ENCODE measurements around the gene PCNX3.
"Not testable (repeated sequence)": the region's sequence is repeated elsewhere in the genome, so short reads cannot be mapped to it uniquely, and the experiment has no call there.

The PCNX3 gene

GRCh38 chr11:65650547-65651338, 35.2 kb downstream of the PCNX3 start:
- no peak overlapping the region for H3K4me3 ChIP-seq (ENCODE audit: low read length)
- TF ChIP-seq ZNF274 (IDR thresholded peaks at IDR 0.05; ENCODE audit: low read depth, low read length), result no peak

DNA sequence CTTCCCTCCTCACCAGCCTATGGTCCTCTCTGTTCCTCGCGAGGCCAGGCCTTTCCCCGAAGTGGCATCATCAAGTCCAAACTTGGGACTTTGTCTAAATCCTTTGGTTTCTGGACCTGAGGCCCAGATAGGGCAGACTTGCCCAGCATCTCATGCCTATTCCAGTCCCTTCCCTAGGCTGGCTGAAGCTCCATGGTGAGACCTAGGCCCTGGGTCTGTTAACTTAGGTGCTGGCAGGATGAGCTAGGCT, 35.7 kb downstream of the PCNX3 start:
- no peak for TF ChIP-seq ZNF274 (IDR thresholded peaks at IDR 0.05; ENCODE audit: low read depth, low read length)
- H3K4me3 ChIP-seq (ENCODE audit: low read length), result no peak overlapping the region

GRCh38 chr11:65651589-65652510, 36.3 kb downstream of the PCNX3 start:
- H3K4me3 ChIP-seq (ENCODE audit: low read length), result peak overlapping the region; percentile 16; the same call in 1 of the 2 replicates
- TF ChIP-seq ZNF274 (IDR thresholded peaks at IDR 0.05; ENCODE audit: low read depth, low read length), result no peak

- H3K4me3 ChIP-seq (ENCODE audit: low read length), result peak overlapping the region; percentile 57; the same call in 1 of the 2 replicates
- TF ChIP-seq ZNF274 (IDR thresholded peaks at IDR 0.05; ENCODE audit: low read depth, low read length), result no peak
Observed at GRCh38 chr11:65652511-65653228, 37.1 kb downstream of the PCNX3 start.

- peak overlapping the region; percentile 57; the same call in 1 of the 2 replicates for H3K4me3 ChIP-seq (ENCODE audit: low read length)
- TF ChIP-seq ZNF274 (IDR thresholded peaks at IDR 0.05; ENCODE audit: low read depth, low read length), result no peak
Observed at GRCh38 chr11:65653229-65654225, 38.0 kb downstream of the PCNX3 start.

- no peak for TF ChIP-seq ZNF274 (IDR thresholded peaks at IDR 0.05; ENCODE audit: low read depth, low read length)
- H3K4me3 ChIP-seq (ENCODE audit: low read length), result no peak overlapping the region
Observed at GRCh38 chr11:65654375-65655349, 39.1 kb downstream of the PCNX3 start.

DNA sequence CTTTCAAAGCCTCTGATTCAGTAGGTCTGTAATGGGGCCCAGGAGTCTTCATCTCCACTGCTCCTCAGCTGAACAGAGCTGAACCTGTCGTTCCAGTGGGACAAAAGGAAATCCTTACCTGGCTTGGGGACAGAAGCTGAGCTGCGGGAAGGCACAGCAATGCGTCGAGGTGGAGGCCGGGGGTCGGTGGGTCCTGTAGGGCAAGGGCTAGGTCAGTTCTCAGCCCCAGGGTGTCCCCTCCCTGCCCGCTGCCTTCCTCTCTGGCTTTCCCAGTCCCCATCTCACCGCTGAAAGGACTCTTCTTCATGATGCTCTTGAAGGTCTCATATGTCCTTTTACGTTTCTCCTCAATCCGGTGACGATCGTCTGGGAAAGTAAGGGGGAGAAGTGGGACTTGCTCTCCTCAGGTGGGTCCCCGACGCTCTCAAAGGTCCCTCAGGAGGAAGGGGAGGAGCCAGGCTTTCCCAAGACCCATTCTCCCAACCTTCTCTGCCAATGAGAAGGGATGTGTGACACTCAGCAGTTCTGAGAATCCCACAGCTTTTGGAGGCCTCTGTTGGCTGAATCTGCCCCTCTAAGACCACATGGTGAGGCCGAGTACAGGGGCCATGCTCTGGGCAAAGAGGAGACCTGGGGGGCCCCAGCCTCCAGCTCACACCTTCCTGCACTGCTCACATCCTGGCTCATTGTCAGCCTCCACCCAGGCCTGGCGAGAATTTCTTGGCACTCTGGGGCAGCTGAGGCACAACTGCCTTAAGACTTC, 40.2 kb downstream of the PCNX3 start:
- no peak overlapping the region for H3K4me3 ChIP-seq (ENCODE audit: low read length)
- TF ChIP-seq ZNF274 (IDR thresholded peaks at IDR 0.05; ENCODE audit: low read depth, low read length), result no peak

GRCh38 chr11:65657426-65657825, 41.9 kb downstream of the PCNX3 start:
- no peak for TF ChIP-seq ZNF274 (IDR thresholded peaks at IDR 0.05; ENCODE audit: low read depth, low read length)
- H3K4me3 ChIP-seq (ENCODE audit: low read length), result no peak overlapping the region

- no peak for TF ChIP-seq ZNF274 (IDR thresholded peaks at IDR 0.05; ENCODE audit: low read depth, low read length)
- no peak overlapping the region for H3K4me3 ChIP-seq (ENCODE audit: low read length)
Observed at GRCh38 chr11:65658174-65659021, 42.8 kb downstream of the PCNX3 start.

DNA sequence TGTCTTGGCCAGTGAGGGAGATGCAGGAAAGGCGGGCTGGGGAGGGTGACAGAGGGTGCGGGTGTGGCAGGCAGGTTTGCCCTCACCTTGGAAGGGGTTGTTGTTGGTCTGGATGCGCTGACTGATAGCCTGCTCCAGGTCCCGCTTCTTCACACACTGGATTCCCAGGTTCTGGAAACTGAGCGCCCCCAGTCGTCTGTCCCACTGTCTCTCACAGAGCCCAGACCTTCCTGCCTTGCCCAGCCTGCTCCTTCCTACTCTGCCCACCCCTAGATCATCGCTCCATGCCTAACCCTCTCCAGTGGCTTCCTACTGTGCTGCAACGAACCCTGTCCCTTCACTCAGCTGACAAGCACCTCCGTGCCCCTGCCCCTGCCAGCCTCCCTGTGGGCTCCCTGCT, 44.5 kb downstream of the PCNX3 start:
- TF ChIP-seq ZNF274 (IDR thresholded peaks at IDR 0.05; ENCODE audit: low read depth, low read length), result no peak
- H3K4me3 ChIP-seq (ENCODE audit: low read length), result no peak overlapping the region

- not testable (repeated sequence) for H3K4me3 ChIP-seq (ENCODE audit: low read length)
Observed at GRCh38 chr11:65660908-65661307, 45.3 kb downstream of the PCNX3 start.

All from GM08714 (cell line).